WI38 (cell line): ENCODE measurements around the gene RCVRN.

Experiments used
- H3K4me3 ChIP-seq: 2 replicates; pipeline ENCODE4 v1.5.1; 2011; ENCODE audit warnings: low read depth, mild to moderate bottlenecking, control low read depth, low read length
- TF ChIP-seq, protein P1 (sequence below): IDR thresholded peaks from 2 replicates; pipeline ENCODE4 v1.5.1; 2012; ENCODE audit warnings: low read depth, mild to moderate bottlenecking, control low read depth, low read length

The RCVRN gene

DNA sequence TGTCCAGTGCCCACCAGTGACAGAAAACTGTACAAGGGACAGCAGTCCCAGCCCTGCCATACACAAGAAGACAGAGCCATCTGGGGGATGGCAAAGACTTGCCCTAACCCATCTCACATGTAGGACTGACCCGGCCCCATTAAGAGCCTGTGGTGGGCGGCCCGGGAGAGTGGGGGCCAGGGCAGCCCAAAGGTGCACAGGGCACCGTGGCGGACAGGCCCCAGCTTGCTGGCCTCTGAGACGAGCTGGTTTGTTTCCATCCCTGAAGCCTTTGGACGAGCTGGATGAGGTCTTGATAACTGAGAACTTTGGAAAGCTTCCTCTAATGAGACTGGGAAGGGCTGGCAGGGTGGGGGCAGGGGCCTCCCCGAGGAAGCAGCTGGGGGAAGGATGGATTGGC lies 11.0 kb upstream of the RCVRN start:
- H3K4me3 ChIP-seq = no peak overlapping the region
- TF ChIP-seq, protein P1, sequence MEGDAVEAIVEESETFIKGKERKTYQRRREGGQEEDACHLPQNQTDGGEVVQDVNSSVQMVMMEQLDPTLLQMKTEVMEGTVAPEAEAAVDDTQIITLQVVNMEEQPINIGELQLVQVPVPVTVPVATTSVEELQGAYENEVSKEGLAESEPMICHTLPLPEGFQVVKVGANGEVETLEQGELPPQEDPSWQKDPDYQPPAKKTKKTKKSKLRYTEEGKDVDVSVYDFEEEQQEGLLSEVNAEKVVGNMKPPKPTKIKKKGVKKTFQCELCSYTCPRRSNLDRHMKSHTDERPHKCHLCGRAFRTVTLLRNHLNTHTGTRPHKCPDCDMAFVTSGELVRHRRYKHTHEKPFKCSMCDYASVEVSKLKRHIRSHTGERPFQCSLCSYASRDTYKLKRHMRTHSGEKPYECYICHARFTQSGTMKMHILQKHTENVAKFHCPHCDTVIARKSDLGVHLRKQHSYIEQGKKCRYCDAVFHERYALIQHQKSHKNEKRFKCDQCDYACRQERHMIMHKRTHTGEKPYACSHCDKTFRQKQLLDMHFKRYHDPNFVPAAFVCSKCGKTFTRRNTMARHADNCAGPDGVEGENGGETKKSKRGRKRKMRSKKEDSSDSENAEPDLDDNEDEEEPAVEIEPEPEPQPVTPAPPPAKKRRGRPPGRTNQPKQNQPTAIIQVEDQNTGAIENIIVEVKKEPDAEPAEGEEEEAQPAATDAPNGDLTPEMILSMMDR = no peak

GRCh38 chr17:9913476-9913875 lies 8.4 kb upstream of the RCVRN start:
- no peak overlapping the region for H3K4me3 ChIP-seq
- TF ChIP-seq, protein P1 = no peak

DNA sequence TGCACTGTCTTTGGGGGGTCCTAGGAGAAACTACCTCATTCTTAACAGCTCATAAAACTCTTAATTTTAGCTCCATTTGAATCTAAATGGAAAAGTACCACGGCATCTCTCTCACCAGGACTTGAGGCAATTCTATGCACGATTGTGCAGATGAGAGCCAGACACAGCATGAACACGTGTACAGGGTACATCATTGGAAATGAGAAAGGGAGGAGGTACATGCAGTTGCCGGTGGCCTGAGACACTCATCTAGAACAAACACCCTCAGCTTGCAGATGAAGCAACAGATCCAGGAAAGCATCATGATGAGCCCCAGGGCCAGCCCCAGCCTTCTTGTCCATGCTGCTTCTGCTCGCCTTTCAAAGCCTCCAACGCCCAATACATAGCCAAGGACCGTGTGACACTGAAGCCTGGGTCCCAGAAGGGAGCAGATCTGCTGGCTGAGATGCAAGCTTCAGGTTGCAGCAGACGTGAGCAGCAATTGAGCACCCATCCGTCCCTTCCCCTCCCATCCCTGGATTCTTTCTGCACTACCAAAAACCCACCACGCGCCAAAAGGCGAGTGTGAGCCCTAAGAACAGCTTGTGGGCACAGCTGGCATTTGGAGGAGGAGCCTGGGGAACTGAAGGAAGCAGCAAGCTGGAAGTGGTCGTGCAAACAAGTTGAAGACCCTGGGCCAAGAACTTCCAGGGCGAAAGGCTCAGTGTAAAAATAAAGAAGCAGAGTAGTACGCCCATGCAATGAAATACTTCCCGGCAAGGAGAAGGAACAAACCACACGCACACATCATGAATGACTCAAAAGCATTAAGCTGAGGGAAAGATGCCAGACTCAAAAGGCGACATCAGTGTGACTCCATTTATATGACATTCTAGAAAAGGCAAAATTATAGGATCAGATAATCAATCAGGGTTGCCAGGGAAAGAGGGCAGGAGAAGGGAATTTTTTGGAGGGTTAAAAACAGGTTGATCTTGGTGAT lies 7.3 kb upstream of the RCVRN start:
- H3K4me3 ChIP-seq = no peak overlapping the region
- TF ChIP-seq, protein P1 = no peak

- TF ChIP-seq, protein P1 = no peak
Observed at GRCh38 chr17:9911089-9911488, 6.0 kb upstream of the RCVRN start.

GRCh38 chr17:9908649-9909042 lies 3.6 kb upstream of the RCVRN start:
- H3K4me3 ChIP-seq = no peak overlapping the region
- TF ChIP-seq, protein P1 = no peak

More at GRCh38 chr17:9911089-9911488, 6.0 kb upstream of the RCVRN start:
- H3K4me3 ChIP-seq = no peak overlapping the region

GRCh38 chr17:9907883-9908648 lies 3.0 kb upstream of the RCVRN start:
- H3K4me3 ChIP-seq = no peak overlapping the region
- TF ChIP-seq, protein P1 = no peak

GRCh38 chr17:9907131-9907530 lies 2.1 kb upstream of the RCVRN start:
- TF ChIP-seq, protein P1 = no peak
- no peak overlapping the region for H3K4me3 ChIP-seq
